Astrocyte of the spinal cord (primary cell): ENCODE measurements around the gene ATP2B3.

ENCODE experiments used
- DNase-seq: peaks from one replicate; pipeline ENCODE4 v3.0.0; 2011; ENCODE audit warnings: low read depth, low spot score
- H3K4me3 ChIP-seq: 2 replicates; pipeline ENCODE4 v1.5.1; 2011; ENCODE audit warnings: low read depth, mild to moderate bottlenecking, low read length, moderate library complexity
- CTCF ChIP-seq: IDR thresholded peaks from 2 replicates; pipeline ENCODE4 v1.5.1; 2012; ENCODE audit warnings: low read depth, mild to moderate bottlenecking, low read length, inconsistent platforms
- in situ Hi-C: cut with HindIII; loops from 2 replicates; pipeline ENCODE4 v1.10.0; 2017; ENCODE audit warnings: low sequenced_read_pairs

Gene ATP2B3

GRCh38 chrX:153608806-153609205 is 91.4 kb downstream of the ATP2B3 start:
- no peak for TF ChIP-seq CTCF
- in situ Hi-C loops: no loop called here

GRCh38 chrX:153609917-153610835 is 92.7 kb downstream of the ATP2B3 start:
- peak overlapping the region; percentile 27 for H3K4me3 ChIP-seq
- in situ Hi-C loops: no loop called here
- TF ChIP-seq CTCF: peak; percentile 81
- DNase-seq: peak; percentile 59

More at GRCh38 chrX:153608806-153609205, 91.4 kb downstream of the ATP2B3 start:
- no peak overlapping the region for H3K4me3 ChIP-seq
- no peak for DNase-seq

- H3K4me3 ChIP-seq: no peak overlapping the region
- in situ Hi-C loops: no loop called here
- no peak for TF ChIP-seq CTCF
- DNase-seq: no peak
Observed at GRCh38 chrX:153610836-153611213, 93.4 kb downstream of the ATP2B3 start.

GRCh38 chrX:153611298-153612095 is 94.1 kb downstream of the ATP2B3 start:
- no peak overlapping the region for H3K4me3 ChIP-seq
- TF ChIP-seq CTCF: no peak
- in situ Hi-C loops: no loop called here
- DNase-seq: no peak

GRCh38 chrX:153612413-153612812 is 95.0 kb downstream of the ATP2B3 start:
- no peak overlapping the region for H3K4me3 ChIP-seq
- DNase-seq: no peak
- in situ Hi-C loops: no loop called here
- no peak for TF ChIP-seq CTCF

GRCh38 chrX:153614818-153615217 is 97.4 kb downstream of the ATP2B3 start:
- no peak overlapping the region for H3K4me3 ChIP-seq

More at GRCh38 chrX:153614818-153615217, 97.4 kb downstream of the ATP2B3 start:
- no peak for DNase-seq
- TF ChIP-seq CTCF: no peak
- in situ Hi-C loops: no loop called here
